SK-N-SH (cell line): ENCODE data around the gene PLCG1. TPM values are rescaled to one million over a fixed set of nuclear protein-coding genes. Genes with fewer than 3 reads are reported as not detected.

Experiments used
- CTCF ChIA-PET: fragments of 300-600, 350-600 bp; formaldehyde crosslinking; extraction: SDS; loops from one replicate; lab custom pipeline; 2021; lab: Yijun Ruan, JAX
- POLR2A ChIA-PET: fragments of 350-600 bp; sonication (Branson Sonifier 250); formaldehyde crosslinking; extraction: SDS; loops from one replicate; lab custom pipeline; 2020; ENCODE audit warnings: antibody characterized with exemption, inconsistent platforms; lab: Yijun Ruan, JAX
- DNase-seq: peaks from one replicate; pipeline ENCODE4 v3.0.0; 2012
- H2AFZ ChIP-seq: fragments of 200-600 bp; sonication (generic); 2 replicates; pipeline ENCODE4 v1.8.1; 2016; ENCODE audit warnings: antibody characterized with exemption, mild to moderate bottlenecking, low read depth
- H3F3A ChIP-seq: fragments of 200-600 bp; sonication (generic); replicated peaks from 2 replicates; pipeline ENCODE3; 2016; ENCODE audit warnings: antibody characterized with exemption, mild to moderate bottlenecking; ENCODE audit not compliant: insufficient read depth
- H3K27ac ChIP-seq, 2 experiments: fragments of 200-500 bp in 1 of 2; fragments of 200-600 bp in 1 of 2; sonication (Bioruptor generic) in 1 of 2; sonication (generic), shearing (Covaris generic) in 1 of 2; 2 replicates each; pipeline versions ENCODE4 v1.5.1 to v1.6.1; 2014 to 2016; ENCODE audit warnings: low read depth in 2 of 2, inconsistent platforms in 1 of 2, low read length in 1 of 2, mild to moderate bottlenecking in 1 of 2, mixed read lengths in 1 of 2
- H3K27me3 ChIP-seq: fragments of 200-600 bp; sonication (generic), shearing (Covaris generic); 2 replicates; pipeline ENCODE4 v1.6.1; 2016; ENCODE audit warnings: mixed run types; ENCODE audit not compliant: insufficient read depth
- H3K36me3 ChIP-seq, 2 experiments: fragments of 200-500 bp in 1 of 2; fragments of 200-600 bp in 1 of 2; sonication (Bioruptor generic) in 1 of 2; sonication (generic) in 1 of 2; replicated peaks in 1 of 2; 2 replicates each; pipeline versions ENCODE3 to v1.5.1; 2014 to 2016; ENCODE audit warnings: low read length in 1 of 2, mild to moderate bottlenecking in 1 of 2; ENCODE audit not compliant: insufficient read depth in 2 of 2, control insufficient read depth in 1 of 2
- H3K4me1 ChIP-seq, 2 experiments: fragments of 200-500 bp in 1 of 2; fragments of 200-600 bp in 1 of 2; sonication (Bioruptor generic) in 1 of 2; sonication (generic), shearing (Covaris generic) in 1 of 2; 2 replicates each; pipeline versions ENCODE4 v1.5.1 to v1.6.1; 2014 to 2016; ENCODE audit warnings: low read depth in 1 of 2, low read length in 1 of 2, mixed run types in 1 of 2; ENCODE audit not compliant: insufficient read depth in 2 of 2, control insufficient read depth in 1 of 2
- H3K4me2 ChIP-seq: fragments of 200-600 bp; sonication (generic), shearing (Covaris generic); 2 replicates; pipeline ENCODE4 v1.6.1; 2017; ENCODE audit warnings: mixed run types
- H3K4me3 ChIP-seq, 2 experiments: fragments of 200-500 bp in 1 of 2; fragments of 200-600 bp in 1 of 2; sonication (Bioruptor generic) in 1 of 2; sonication (generic), shearing (Covaris generic) in 1 of 2; 2 replicates each; pipeline versions ENCODE4 v1.5.1 to v1.8.1; 2014 to 2016; ENCODE audit warnings: low read depth in 2 of 2, inconsistent platforms in 1 of 2, low read length in 1 of 2, mild to moderate bottlenecking in 1 of 2, mixed read lengths in 1 of 2, moderate library complexity in 1 of 2
- H3K79me2 ChIP-seq: fragments of 200-600 bp; sonication (generic); 2 replicates; pipeline ENCODE4 v1.8.1; 2017; ENCODE audit warnings: mild to moderate bottlenecking; ENCODE audit not compliant: insufficient read depth
- H3K9ac ChIP-seq: fragments of 200-600 bp; sonication (generic); 2 replicates; pipeline ENCODE4 v1.6.1; 2017; ENCODE audit warnings: mixed run types
- H3K9me2 ChIP-seq: fragments of 200-600 bp; sonication (generic); 2 replicates; pipeline ENCODE4 v1.6.1; 2017; ENCODE audit warnings: mixed run types
- H3K9me3 ChIP-seq: fragments of 200-600 bp; sonication (generic); 2 replicates; pipeline ENCODE4 v1.6.1; 2017; ENCODE audit warnings: mixed run types, mild to moderate bottlenecking, moderate library complexity
- H4K20me1 ChIP-seq: fragments of 200-600 bp; sonication (generic); 2 replicates; pipeline ENCODE4 v1.6.1; 2017; ENCODE audit warnings: mild to moderate bottlenecking, mixed run types; ENCODE audit not compliant: insufficient read depth
- CTCF ChIP-seq: fragments of 200-600 bp; sonication (generic); IDR thresholded peaks from 2 replicates; pipeline ENCODE4 v1.6.1; 2017; ENCODE audit warnings: antibody characterized with exemption, mild to moderate bottlenecking, moderate library complexity
- ELF1 ChIP-seq: IDR thresholded peaks from 2 replicates; pipeline ENCODE4 v1.4.0; 2012
- EP300 ChIP-seq, 2 experiments: IDR thresholded peaks; 2 replicates each; pipeline versions ENCODE4 v1.4.0 to v1.6.1; 2012; ENCODE audit warnings: borderline replicate concordance in 1 of 2, low read depth in 1 of 2, low read length in 1 of 2
- FOSL2 ChIP-seq: IDR thresholded peaks from 2 replicates; pipeline ENCODE4 v1.4.0; 2012; ENCODE audit warnings: low read depth, mild to moderate bottlenecking, moderate library complexity, borderline replicate concordance
- FOXM1 ChIP-seq: IDR thresholded peaks from 2 replicates; pipeline ENCODE4 v1.4.0; 2012; ENCODE audit warnings: low read depth, mild to moderate bottlenecking
- GATA2 ChIP-seq: sonication (generic); formaldehyde crosslinking; IDR thresholded peaks from 2 replicates; pipeline ENCODE4 v1.5.0; 2020; ENCODE audit warnings: mild to moderate bottlenecking, missing genetic modification reagents
- MAX ChIP-seq: IDR thresholded peaks from 2 replicates; pipeline ENCODE4 v1.4.0; 2012; ENCODE audit warnings: low read depth
- MXI1 ChIP-seq: IDR thresholded peaks from 2 replicates; pipeline ENCODE4 v1.6.1; 2012; ENCODE audit warnings: mild to moderate bottlenecking, low read depth, low read length, improper control_type of control experiment
- NFIC ChIP-seq: IDR thresholded peaks from 2 replicates; pipeline ENCODE4 v1.4.0; 2012; ENCODE audit warnings: borderline replicate concordance
- RAD21 ChIP-seq: IDR thresholded peaks from 2 replicates; pipeline ENCODE4 v1.6.1; 2012; ENCODE audit warnings: mild to moderate bottlenecking, low read length
- RFX5 ChIP-seq: IDR thresholded peaks from 2 replicates; pipeline ENCODE4 v1.6.1; 2012; ENCODE audit warnings: mild to moderate bottlenecking, improper control_type of control experiment, low read length
- SIN3A ChIP-seq: IDR thresholded peaks from 2 replicates; pipeline ENCODE4 v1.6.1; 2012; ENCODE audit warnings: low read depth, mild to moderate bottlenecking, low read length, moderate library complexity, borderline replicate concordance
- TAF1 ChIP-seq: IDR thresholded peaks from 2 replicates; pipeline ENCODE4 v1.6.1; 2012; ENCODE audit warnings: low read depth, mild to moderate bottlenecking, low read length, moderate library complexity, borderline replicate concordance
- TCF12 ChIP-seq: IDR thresholded peaks from 2 replicates; pipeline ENCODE4 v1.4.0; 2012
- USF1 ChIP-seq: IDR thresholded peaks from 2 replicates; pipeline ENCODE4 v1.4.0; 2012; ENCODE audit warnings: low read depth, borderline replicate concordance
- USF2 ChIP-seq: fragments of 150-350 bp; IDR thresholded peaks from 2 replicates; pipeline ENCODE4 v1.6.1; 2017; ENCODE audit warnings: antibody characterized with exemption, low read length, low read depth, borderline replicate concordance
- ZBTB33 ChIP-seq: IDR thresholded peaks from 2 replicates; pipeline ENCODE4 v1.4.0; 2012; ENCODE audit warnings: low read depth, borderline replicate concordance
- WGBS: methylation state at CpG from one replicate; pipeline ENCODE4 v1.1.6; 2017; ENCODE audit warnings: low lambda C conversion rate; 5-methylcytosine and 5-hydroxymethylcytosine counted together
- polyA plus RNA-seq, 3 experiments: library from polyadenylated mRNA; depleted of rRNA; stranded (reverse); fragments of >200 nt; gene quantifications; 2 replicates each; pipeline ENCODE4 v1.2.3, GENCODE V29; 2012

PLCG1 gene
- polyA plus RNA-seq, 1 of the 3 experiments (the other 2 are of a cell fraction) = 81.4 TPM

- Histone ChIP-seq H3K4me3 (no peak overlapping the region), H3K9ac (no peak overlapping the region), H3K79me2 (no peaks in the 10 kb centered on the region), H3K36me3 (no peaks in the 10 kb centered on the region), H4K20me1 (no peaks in the 10 kb centered on the region), H3K4me2 (no peak overlapping the region), H3K9me3 (no peaks in the 10 kb centered on the region), H3K4me1 (peaks cover 0 to 14% of the 10 kb centered on the region in 2 experiments; a peak in 3 of 4 replicates), H2AFZ (no peak overlapping the region), H3F3A (no peaks in the 10 kb centered on the region), H3K9me2 (no peaks in the 10 kb centered on the region), H3K27ac (no peak overlapping the region; a peak in 1 of 4 replicates), H3K27me3 (no peaks in the 10 kb centered on the region)
- DNase-seq = no peak
- ChIA-PET POLR2A (no interaction called here), CTCF (interaction anchor here (3.4 kb wide), 1 partner anchor 11 kb away, joined by 18 read pairs; no protein-coding TSS in a partner anchor)
- WGBS = 99% methylated on average over 5 of the region's 5 CpGs
- TF ChIP-seq NFIC = no peak
- no peak for TF ChIP-seq USF1
- TF ChIP-seq GATA2 = no peak
- no peak for TF ChIP-seq USF2
- TF ChIP-seq ELF1 = no peak
- no peak for TF ChIP-seq FOXM1
- TF ChIP-seq FOSL2 = no peak
- TF ChIP-seq TCF12 = no peak
- no peak for TF ChIP-seq TAF1
These were observed 84.4 kb downstream of the PLCG1 start for GRCh38 chr20:41221614-41222218.

- Histone ChIP-seq H3K9ac (no peak overlapping the region), H2AFZ (no peak overlapping the region), H3K9me3 (no peaks in the 10 kb centered on the region), H3K4me3 (no peak overlapping the region), H3K4me2 (no peak overlapping the region), H3K9me2 (no peaks in the 10 kb centered on the region), H4K20me1 (no peaks in the 10 kb centered on the region), H3F3A (no peaks in the 10 kb centered on the region)
- WGBS = 93% methylated on average over 1 of the region's 1 CpG
- ChIA-PET POLR2A (no interaction called here), CTCF (interaction anchor here (3.4 kb wide), 1 partner anchor 10 kb away, joined by 18 read pairs; no protein-coding TSS in a partner anchor)
- no peak for DNase-seq
- TF ChIP-seq GATA2 (no peak), MAX (no peak), RAD21 (no peak), MXI1 (no peak), CTCF (no peak), TAF1 (no peak), USF2 (no peak), RFX5 (no peak), FOXM1 (no peak), NFIC (no peak), SIN3A (no peak), TCF12 (no peak), EP300 (IDR thresholded peaks at IDR 0.05; ENCODE audit: borderline replicate concordance in 1 of 2, low read depth in 1 of 2, low read length in 1 of 2) (no peak), ZBTB33 (no peak)
- TF ChIP-seq, all 33 proteins: peak for 0
- no peak overlapping the region for H3K27ac ChIP-seq
- H3K4me1 ChIP-seq = peaks cover 0 to 14% of the 10 kb centered on the region in 2 experiments; a peak in 3 of 4 replicates
- H3K79me2 ChIP-seq = no peaks in the 10 kb centered on the region
- no peaks in the 10 kb centered on the region for H3K36me3 ChIP-seq
- no peaks in the 10 kb centered on the region for H3K27me3 ChIP-seq
These were observed 85.0 kb downstream of the PLCG1 start for GRCh38 chr20:41222296-41222695.
